Skeletal muscle cell (primary cell): ENCODE data around the gene PDIA5.

Experiments used
- DNase-seq: peaks from one replicate; pipeline ENCODE4 v3.0.0-alpha.2; 2010; ENCODE audit warnings: low read depth
- H3K4me3 ChIP-seq: 2 replicates; pipeline ENCODE4 v1.5.1; 2011; ENCODE audit warnings: low read depth, mild to moderate bottlenecking, control low read depth, low read length, moderate library complexity

PDIA5 gene

GRCh38 chr3:123193448-123194101 lies 126.8 kb downstream of the PDIA5 start:
- no peak overlapping the region for H3K4me3 ChIP-seq
- no peak for DNase-seq

GRCh38 chr3:123194552-123194951 lies 127.7 kb downstream of the PDIA5 start:
- no peak overlapping the region for H3K4me3 ChIP-seq
- no peak for DNase-seq

- H3K4me3 ChIP-seq, result no peak overlapping the region
- no peak for DNase-seq
These were observed 131.5 kb downstream of the PDIA5 start for GRCh38 chr3:123198372-123198771.

- peak overlapping the region; percentile 95 for H3K4me3 ChIP-seq
- no peak for DNase-seq
These were observed 134.4 kb downstream of the PDIA5 start for GRCh38 chr3:123201223-123201556.

GRCh38 chr3:123201557-123202427 lies 135.0 kb downstream of the PDIA5 start, which contains the start of gene SEC22A:
TSS of gene SEC22A (plus strand) at chr3:123201943. CDS start at chr3:123209218, 7,275 bp downstream.
- peak; percentile 81 for DNase-seq
- H3K4me3 ChIP-seq, result peak within 1 kb of the TSS; percentile 95

GRCh38 chr3:123202451-123202850 lies 135.6 kb downstream of the PDIA5 start:
- no peak for DNase-seq
- H3K4me3 ChIP-seq, result peak overlapping the region; percentile 95
